Mucosa of stomach (tissue), 1 donor: ENCODE results near the gene TSR3.
A peak's percentile ranks its signal among the peaks of the same experiment; 100 is the strongest.

Experiments
- H3K27me3 ChIP-seq: one replicate; pipeline ENCODE4 v1.7.0; 2013; ENCODE audit warnings: mild to moderate bottlenecking, low read length; ENCODE audit not compliant: control insufficient read depth, insufficient read depth
- H3K36me3 ChIP-seq: one replicate; pipeline ENCODE4 v1.7.0; 2013; ENCODE audit warnings: low read length; ENCODE audit not compliant: control insufficient read depth, insufficient read depth
- H3K4me1 ChIP-seq: one replicate; pipeline ENCODE4 v1.7.0; 2013; ENCODE audit warnings: mild to moderate bottlenecking, low read length; ENCODE audit not compliant: control insufficient read depth, insufficient read depth
- H3K4me3 ChIP-seq: one replicate; pipeline ENCODE4 v1.7.0; 2013; ENCODE audit warnings: low read length
- H3K9ac ChIP-seq: one replicate; pipeline ENCODE4 v1.7.0; 2013; ENCODE audit warnings: mild to moderate bottlenecking, low read length, moderate library complexity
- H3K9me3 ChIP-seq: one replicate; pipeline ENCODE4 v1.7.0; 2013; ENCODE audit warnings: mild to moderate bottlenecking, low read length, moderate library complexity; ENCODE audit not compliant: control insufficient read depth
- donor health status: Pancreatic carcinoma.

Gene TSR3

GRCh38 chr16:1312467-1312816, 39.2 kb downstream of the TSR3 start:
- Histone ChIP-seq H3K9ac (peak overlapping the region; percentile 82), H3K4me3 (no peak overlapping the region), H3K4me1 (peaks cover 21% of the 10 kb centered on the region)

DNA sequence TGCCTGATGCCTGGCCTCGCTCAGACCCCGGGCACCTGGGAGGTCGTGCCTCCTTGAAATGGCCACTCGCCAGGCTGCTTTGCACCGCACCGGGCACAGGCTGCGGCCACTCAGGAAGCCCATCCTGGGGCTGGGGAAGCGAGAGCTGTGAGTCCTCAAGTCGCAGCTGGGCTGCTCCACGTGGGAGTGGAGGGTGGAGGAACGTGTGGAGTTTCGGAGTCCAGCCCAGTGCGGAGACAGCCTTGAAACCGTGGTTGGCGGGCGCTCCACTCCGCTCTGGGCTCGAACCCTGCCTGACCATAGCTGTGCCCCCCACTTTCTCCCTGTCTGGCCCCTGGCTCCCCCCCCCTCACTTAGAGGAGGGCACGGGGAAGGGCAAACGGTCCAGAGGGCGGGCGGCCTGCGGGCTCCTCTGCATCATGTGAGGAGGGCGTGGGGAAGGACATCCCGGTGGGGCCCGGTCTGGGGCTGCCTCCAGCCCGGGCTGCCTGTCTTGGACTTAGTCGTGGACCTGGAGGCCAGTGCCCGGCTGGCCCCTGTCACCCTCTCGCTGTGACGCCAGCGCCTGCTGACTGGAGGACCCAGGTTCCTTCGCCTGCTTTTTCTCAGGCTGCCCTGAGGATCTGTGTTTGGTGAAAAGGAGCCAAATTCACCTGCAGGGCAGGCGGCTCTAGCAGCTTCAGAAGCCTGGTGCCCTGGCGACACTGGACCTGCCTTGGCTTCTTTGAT, 39.8 kb downstream of the TSR3 start:
- Histone ChIP-seq H3K27me3 (no peaks in the 10 kb centered on the region), H3K9me3 (no peaks in the 10 kb centered on the region), H3K4me1 (peaks cover 21% of the 10 kb centered on the region), H3K9ac (peak overlapping the region; percentile 82), H3K36me3 (no peaks in the 10 kb centered on the region), H3K4me3 (peak overlapping the region; percentile 44)

More at GRCh38 chr16:1312467-1312816, 39.2 kb downstream of the TSR3 start:
- Histone ChIP-seq H3K9me3 (no peaks in the 10 kb centered on the region), H3K36me3 (peaks cover 3% of the 10 kb centered on the region), H3K27me3 (no peaks in the 10 kb centered on the region)

DNA sequence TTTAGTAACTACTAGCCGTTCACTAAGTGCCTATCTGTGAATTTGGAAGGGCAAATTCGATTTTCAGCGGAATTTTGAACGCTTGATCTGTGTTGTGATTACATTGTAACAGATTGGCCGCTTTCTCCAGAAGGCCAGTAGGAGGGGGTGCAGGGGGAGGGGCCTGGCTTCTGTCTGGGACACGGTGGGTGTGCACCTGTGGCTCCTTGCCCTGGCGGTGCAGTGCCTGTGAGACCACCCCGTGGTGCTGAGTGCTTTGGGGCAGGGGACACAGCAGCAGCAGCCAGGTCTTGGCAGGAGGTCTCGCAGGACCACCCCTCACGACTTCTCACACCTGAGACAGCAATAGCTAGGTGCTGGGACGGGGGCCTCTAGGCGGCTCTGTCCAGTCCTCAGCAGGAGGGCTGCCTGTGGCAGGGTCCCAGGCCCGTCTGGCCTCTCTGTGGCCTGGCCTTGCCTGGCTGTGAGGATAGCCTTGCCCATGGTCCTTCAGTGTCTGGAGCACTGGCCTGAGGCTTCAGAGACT, 40.4 kb downstream of the TSR3 start:
- Histone ChIP-seq H3K4me3 (peak overlapping the region; percentile 44), H3K9ac (peak overlapping the region; percentile 82), H3K36me3 (no peaks in the 10 kb centered on the region), H3K4me1 (peaks cover 21% of the 10 kb centered on the region), H3K9me3 (no peaks in the 10 kb centered on the region), H3K27me3 (no peaks in the 10 kb centered on the region)

- H3K4me1 ChIP-seq: peaks cover 21% of the 10 kb centered on the region
- H3K9ac ChIP-seq: peak overlapping the region; percentile 82
Measured at GRCh38 chr16:1310832-1311200, 40.9 kb downstream of the TSR3 start.

DNA sequence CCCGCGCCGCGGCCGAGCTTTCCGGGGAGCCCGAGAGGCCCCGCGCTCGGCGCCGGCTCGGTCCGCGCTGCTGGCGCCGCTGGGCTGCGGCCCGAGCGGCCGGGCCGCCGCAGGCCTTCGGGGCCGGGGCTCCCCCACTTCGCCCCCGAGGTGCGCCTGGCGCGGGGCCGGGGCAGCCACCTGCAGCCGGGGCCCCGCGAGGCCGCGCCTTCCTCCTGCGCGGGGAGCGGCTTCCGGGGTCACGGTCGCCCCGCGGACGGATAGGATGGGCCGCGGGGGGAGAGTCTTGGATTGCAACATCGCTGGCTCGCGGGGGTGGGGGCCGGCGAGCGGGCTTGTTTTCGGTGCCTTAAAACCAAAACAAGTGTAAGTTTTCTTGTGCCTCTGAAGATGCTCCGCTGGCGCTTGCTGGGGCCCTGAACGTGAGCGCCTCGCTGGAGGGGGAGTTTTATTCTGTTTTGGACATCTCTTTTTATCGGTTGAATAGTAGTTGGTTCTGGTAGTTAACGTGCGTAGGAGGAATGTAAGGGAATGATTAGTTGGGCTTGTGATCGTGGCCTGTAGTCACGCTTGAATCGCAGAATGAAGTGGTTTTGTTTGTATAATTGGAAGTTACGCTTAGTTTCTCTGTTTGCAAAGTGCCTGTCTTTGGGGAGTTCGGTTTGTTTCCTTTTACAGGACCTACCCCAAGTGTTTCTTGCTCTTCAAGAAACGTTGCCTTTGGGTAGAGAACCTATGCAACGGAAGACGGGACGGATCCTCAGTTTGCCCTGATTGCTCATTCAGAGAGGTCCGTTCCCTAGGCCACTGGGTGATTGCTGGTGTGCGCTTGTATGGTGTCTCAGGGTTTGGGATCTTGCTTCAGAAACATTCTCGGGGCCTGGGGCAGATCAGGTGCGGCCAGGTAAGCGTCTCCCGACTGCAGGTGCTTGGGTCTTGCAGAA, 41.5 kb downstream of the TSR3 start:
- Histone ChIP-seq H3K27me3 (no peaks in the 10 kb centered on the region), H3K4me3 (peak overlapping the region; percentile 44)

More at GRCh38 chr16:1310832-1311200, 40.9 kb downstream of the TSR3 start:
- Histone ChIP-seq H3K9me3 (no peaks in the 10 kb centered on the region), H3K27me3 (no peaks in the 10 kb centered on the region), H3K4me3 (peak overlapping the region; percentile 44), H3K36me3 (no peaks in the 10 kb centered on the region)

DNA sequence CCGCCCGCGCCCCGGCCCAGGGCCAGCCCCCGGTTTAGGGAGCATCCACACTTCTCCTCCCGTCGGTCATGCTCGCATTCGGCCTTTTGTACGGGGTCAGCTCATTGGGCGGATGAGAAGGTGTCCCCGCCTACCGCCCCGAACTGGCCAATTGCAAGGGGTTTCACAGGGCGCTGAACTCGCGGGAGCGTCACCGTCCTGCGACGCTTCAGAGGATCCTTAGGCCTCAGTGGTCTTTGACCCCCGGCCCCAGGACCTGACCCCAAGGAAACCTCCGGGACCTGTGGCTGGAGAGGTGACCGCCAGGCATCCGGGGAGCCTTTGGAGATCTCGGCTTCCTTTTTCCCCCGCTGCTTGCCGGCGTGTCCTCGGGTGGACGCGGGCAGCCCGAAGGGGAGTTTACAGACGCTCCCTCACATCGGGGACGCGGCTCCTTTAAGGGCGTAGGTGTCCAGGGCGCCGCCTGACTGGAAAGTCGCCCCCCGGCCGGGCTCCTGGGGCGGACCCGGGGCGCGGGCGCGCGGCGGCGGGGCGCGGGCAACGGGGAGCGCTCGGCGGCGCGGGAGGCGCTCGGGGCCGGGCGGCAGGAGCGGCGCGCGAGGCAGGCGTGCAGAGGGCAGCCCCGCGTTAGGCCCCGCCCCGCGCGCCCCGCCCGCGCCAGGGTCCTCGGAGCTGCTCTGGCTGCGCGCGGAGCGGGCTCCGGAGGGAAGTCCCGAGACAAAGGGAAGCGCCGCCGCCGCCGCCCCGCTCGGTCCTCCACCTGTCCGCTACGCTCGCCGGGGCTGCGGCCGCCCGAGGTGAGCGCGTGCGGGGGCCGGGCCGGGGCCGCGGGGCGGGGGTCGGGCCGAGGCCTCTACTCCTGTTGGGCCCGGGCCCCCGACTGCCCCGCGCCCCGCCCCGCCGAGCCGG, 42.4 kb downstream of the TSR3 start, which contains the start of gene UBE2I:
Gene UBE2I (plus strand): TSS at position 660 of the 909 bp plus-strand sequence. CDS start 4,395 bp downstream, outside the sequence.
- Histone ChIP-seq H3K9me3 (no peaks in the 10 kb centered on the region), H3K27me3 (no peaks in the 10 kb centered on the region), H3K4me3 (peak within 1 kb of the TSS; percentile 44), H3K9ac (peak within 1 kb of the TSS; percentile 97), H3K4me1 (peaks cover 21% of the 10 kb centered on the region), H3K36me3 (no peaks in the 10 kb centered on the region)

More for the DNA sequence above, 41.5 kb downstream of the TSR3 start:
- Histone ChIP-seq H3K9ac (peak overlapping the region; percentile 82), H3K4me1 (peaks cover 21% of the 10 kb centered on the region), H3K36me3 (no peaks in the 10 kb centered on the region), H3K9me3 (no peaks in the 10 kb centered on the region)

- H3K9ac ChIP-seq: peak overlapping the region; percentile 97
- H3K4me3 ChIP-seq: no peak overlapping the region
- H3K4me1 ChIP-seq: peaks cover 29% of the 10 kb centered on the region
- no peaks in the 10 kb centered on the region for H3K9me3 ChIP-seq
- H3K36me3 ChIP-seq: no peaks in the 10 kb centered on the region
- no peaks in the 10 kb centered on the region for H3K27me3 ChIP-seq
Measured at GRCh38 chr16:1308036-1308976, 43.4 kb downstream of the TSR3 start.

- Histone ChIP-seq H3K4me3 (no peak overlapping the region), H3K9me3 (no peaks in the 10 kb centered on the region), H3K9ac (no peak overlapping the region), H3K36me3 (no peaks in the 10 kb centered on the region), H3K4me1 (peaks cover 15% of the 10 kb centered on the region), H3K27me3 (peaks cover 5% of the 10 kb centered on the region)
Measured at GRCh38 chr16:1306334-1306733, 45.3 kb downstream of the TSR3 start.

- Histone ChIP-seq H3K27me3 (peaks cover 6% of the 10 kb centered on the region), H3K36me3 (no peaks in the 10 kb centered on the region), H3K4me1 (peaks cover 13% of the 10 kb centered on the region), H3K4me3 (no peak overlapping the region), H3K9me3 (no peaks in the 10 kb centered on the region), H3K9ac (no peak overlapping the region)
Measured at GRCh38 chr16:1305823-1306222, 45.9 kb downstream of the TSR3 start.

GRCh38 chr16:1301562-1301961, 50.1 kb downstream of the TSR3 start:
- peaks cover 28% of the 10 kb centered on the region for H3K27me3 ChIP-seq
- H3K4me3 ChIP-seq: no peak overlapping the region
- no peaks in the 10 kb centered on the region for H3K9me3 ChIP-seq
- H3K36me3 ChIP-seq: no peaks in the 10 kb centered on the region
- peaks cover 35% of the 10 kb centered on the region for H3K4me1 ChIP-seq
- H3K9ac ChIP-seq: peak overlapping the region; percentile 47
